NCI-H82 treated with DMSO at 0.1 percent for 48 hours (cell line): ENCODE measurements around the gene TBL2.
A peak's percentile ranks its signal among the peaks of the same experiment; 100 is the strongest.
"Not testable (repeated sequence)": the region's sequence is repeated elsewhere in the genome, so short reads cannot be mapped to it uniquely, and the experiment has no call there.

Source experiments
- DNase-seq: peaks from one replicate; lab custom pipeline; 2025; ENCODE audit not compliant: unreplicated experiment; lab: John Stamatoyannopoulos, UW

TBL2 gene

DNA sequence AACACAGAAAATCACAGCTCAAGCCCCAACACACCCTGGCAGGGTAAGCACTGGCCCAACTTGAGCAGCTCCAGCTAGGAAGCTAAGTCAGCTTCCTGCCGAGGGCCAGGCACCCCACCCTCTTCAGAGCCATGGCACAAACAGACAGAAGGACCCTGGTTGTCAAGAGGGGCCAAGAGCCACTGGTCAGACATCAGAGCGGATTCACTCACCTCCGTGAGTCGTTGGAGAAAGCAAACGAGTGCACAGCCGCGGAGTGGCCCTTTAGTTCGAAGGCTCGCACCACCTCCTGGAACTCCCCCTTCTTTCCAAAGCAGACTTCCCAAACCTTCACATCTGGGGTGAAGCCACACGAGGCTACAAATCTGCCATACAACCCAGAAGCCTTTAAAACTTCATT, 7.4 kb downstream of the TBL2 start:
- DNase-seq = no peak

DNA sequence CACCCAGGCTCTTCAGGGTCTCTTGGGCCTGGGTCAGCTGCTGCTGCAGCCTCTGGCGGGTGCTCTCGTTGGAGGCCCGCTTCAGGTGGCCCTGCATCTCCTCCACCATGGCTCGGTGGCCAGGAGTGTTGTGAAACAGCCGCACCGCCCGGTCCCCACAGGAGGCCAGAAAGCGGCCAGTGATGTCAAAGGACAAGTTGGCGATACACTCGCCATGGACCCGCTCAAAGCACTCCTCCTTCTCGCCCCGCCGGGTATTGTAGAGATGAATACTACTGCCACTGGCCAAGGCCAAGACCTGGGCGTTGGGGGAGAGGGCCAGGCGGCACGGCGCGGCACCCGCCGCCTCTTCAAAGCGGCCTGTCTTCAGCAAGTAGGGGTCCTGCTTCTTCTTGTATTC, 7.9 kb downstream of the TBL2 start:
- DNase-seq = no peak

GRCh38 chr7:73569042-73569608, 9.3 kb downstream of the TBL2 start:
- no peak for DNase-seq

GRCh38 chr7:73567846-73568685, 10.3 kb downstream of the TBL2 start:
- DNase-seq = no peak

DNA sequence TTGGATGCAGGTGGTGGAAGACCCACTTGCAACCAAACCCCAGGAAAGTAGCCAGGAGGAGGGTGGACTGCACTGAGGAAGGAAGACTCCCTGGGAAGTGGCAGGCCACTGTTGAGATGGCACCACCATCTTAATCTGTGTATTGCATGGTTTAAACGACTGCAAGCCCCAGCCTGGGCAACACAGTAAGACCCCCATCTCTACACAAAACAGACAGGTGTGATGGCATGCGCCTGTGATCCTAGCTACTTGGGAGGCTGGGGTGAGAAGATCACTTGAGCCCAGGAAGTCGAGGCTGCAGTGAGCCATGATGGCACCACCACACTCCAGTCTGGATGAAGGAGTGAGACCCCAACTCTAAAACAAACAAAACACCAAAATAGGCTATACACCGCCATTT, 11.2 kb downstream of the TBL2 start:
- no peak for DNase-seq

DNA sequence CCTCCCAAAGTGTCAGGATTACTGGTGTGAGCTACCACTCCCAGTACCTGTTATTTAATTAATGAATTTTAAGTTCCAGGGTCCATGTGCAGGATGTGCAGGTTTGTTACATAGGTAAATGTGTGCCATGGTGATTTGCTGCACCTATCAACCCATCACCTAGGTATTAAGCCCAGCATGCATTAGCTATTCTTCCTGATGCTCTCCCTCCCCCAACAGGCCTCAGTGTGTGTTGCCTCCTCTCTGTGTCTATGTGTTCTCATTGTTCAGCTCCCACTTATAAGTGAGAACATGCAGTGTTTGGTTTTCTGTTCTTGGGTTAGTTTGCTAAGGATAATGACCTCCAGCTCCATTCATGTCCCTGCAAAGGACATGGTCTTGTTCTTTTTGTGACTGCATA, 11.9 kb downstream of the TBL2 start:
- not testable (repeated sequence) for DNase-seq

GRCh38 chr7:73565675-73566340, 12.6 kb downstream of the TBL2 start:
- DNase-seq = no peak

GRCh38 chr7:73560109-73560835, 18.1 kb downstream of the TBL2 start:
- DNase-seq = no peak

DNA sequence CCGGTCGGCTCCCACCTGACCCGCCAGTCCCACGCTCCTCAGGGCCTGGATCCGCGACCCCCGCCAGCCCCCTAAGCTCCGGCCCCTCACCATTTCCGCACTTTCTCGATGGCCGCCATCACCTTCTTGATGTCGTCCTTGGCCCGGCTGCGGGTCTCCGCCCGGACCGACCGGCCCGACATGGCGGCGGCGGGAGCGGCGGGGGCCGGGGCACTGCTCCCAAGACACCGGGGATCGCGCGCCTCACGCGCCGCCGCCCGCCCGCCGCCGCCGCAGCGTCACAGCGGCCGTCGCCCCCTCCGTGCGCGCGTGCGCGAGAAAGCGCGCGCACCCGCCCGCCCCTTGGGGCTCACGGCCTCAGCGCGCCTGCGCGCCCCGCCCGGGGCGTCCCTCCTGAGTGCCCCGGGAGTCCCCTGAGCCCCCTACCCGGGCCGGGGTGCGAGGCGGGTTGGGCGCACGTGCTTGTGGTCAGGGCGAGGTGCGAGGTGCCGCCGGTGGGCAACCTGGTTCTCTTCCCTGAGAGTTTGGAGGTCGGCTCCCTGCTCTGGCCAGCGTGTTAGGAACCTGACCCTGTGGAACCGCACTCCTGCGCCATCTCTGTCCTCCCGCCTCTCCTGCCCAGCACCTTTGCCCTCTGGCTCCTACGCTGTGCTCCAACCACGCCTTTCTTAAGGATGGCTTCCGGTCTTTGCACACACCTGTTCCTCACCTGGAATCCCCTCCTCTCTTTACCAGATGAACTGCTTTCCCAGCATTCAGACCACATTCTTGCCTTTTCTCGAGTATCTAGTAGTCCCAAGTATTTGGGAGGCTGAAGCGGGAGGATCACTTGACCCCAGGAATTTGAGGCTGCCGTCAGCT, 20.8 kb downstream of the TBL2 start, which contains the start of gene BCL7B:
BCL7B (minus strand) TSS at position 294 of the 861 bp plus-strand sequence; CDS start at position 182, 112 bp downstream.
- DNase-seq = no peak

- DNase-seq = peak; percentile 80
Measured at GRCh38 chr7:73557108-73557396, 21.3 kb downstream of the TBL2 start.

DNA sequence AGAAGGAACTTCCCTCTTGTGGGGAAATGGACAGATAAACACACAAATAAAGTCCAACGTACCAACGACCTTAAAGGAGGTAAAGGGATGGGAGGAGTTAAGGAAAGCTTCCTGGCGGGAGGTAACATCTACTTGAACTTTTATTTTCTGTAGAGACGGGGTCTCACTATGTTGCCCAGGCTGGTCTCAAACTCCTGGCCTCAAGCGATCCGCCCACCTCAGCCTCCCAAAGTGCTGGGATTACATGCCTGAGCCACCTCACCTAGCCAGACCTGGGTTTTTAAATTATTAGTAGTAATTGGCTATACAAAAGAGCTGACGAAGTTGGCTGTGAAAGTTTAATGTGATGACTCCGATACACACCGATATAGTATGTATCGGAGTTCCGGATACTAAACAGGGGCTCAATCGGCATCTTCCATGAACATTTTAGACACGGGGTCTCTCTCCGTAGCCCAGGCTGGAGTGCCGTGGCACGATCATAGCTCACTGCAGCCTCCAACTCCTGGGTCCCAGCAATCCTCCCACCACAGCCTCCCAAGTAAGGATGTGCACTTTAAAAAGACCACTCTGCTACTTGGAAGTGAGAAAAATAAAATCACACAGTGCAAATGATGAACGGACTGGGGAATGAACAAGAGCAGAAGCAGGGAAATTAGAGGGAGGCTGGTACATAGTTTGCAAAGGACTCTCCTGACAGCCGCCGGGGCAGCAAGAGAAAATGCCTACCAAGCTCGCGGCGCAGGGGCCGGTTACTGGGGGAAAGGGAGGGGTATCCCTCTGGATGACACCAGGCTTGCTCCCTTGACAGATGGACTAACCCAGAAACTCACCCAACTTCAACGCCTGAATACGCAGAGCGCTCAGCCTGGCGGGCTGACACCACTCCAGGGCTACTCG, 21.9 kb downstream of the TBL2 start:
- no peak for DNase-seq

DNA sequence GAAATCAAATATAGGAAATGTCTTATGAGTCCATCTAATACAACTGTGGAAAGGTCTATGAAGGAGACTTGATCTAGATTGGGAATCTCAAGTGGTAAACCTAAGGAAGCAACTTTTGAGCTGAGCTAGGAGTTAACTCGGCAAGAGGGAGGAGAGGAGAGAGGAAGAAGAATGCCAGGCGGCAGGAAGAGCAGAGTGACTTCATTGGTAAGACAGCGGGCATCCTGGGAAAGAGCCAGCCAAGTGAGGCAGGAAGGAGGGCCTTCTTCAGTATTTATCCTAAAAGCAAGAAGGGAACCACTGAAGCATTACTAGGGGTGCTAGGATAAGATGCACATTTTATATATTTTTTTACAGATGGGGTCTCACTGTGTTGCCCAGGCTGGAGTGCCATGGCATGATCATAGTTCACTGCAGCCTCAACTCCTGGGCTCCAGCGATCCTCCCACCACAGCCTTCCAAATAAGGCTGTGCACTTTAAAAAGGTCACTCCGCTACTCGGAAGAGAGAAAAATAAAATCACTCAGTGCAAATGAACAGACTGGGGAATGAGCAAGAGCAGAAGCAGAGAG, 22.9 kb downstream of the TBL2 start:
- DNase-seq = no peak

DNA sequence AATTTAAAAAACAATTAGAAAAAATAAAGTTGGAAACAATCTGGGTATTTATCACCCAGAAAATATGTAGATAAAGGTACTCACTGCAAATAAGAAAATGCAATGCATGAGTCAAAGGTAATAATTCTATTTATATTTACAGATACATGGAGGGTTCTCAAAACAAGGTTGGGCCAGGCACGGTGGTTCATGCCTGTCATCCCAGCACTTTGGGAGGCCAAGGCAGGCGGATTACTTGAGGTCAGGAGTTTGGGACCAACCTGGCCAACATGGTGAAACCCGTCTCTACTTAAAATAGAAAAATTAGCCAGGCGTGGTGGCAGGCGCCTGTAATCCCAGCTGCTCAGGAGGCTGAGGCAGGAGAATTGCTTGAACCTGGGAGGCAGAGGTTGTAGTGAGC, 28.3 kb downstream of the TBL2 start:
- DNase-seq = not testable (repeated sequence)

GRCh38 chr7:73549176-73549575, 29.2 kb downstream of the TBL2 start:
- no peak for DNase-seq

DNA sequence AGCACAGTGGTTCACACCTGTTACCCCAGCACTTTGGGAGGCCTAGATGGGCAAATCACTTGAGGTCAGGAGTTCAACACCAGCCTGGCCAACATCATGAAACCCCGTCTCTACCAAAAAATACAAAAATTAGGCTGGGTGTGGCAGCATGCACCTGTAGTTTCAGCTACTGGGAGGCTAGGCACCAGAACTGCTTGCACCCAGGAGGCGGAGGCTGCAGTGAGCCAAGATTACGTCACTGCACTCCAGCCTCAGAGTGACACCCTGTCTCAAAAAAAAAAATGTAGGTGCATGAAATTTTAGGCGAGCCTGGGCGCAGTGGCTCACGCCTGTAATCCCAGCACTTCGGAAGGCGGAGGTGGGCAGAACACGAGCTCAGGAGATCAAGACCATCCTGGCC, 30.5 kb downstream of the TBL2 start:
- no peak for DNase-seq

DNA sequence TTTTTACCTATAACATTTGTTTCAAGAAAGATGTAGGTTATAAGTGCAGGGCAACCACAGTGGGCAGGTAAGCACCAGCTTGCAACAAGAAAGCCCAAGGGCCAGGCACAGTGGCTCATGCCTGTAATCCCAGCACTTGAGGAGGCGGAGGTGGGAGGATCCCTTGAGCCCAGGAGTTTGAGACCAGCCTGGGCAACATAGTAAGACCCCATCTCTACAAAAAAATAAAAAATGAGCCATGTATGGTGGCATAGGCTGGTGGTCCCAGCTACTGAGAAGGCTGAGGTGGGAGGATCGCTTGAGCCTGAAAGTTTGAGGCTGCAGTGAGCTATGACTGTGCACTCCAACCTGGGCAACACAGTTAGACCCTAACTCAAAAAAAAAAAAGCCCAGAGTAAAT, 33.7 kb downstream of the TBL2 start:
- DNase-seq = no peak

- DNase-seq = no peak
Measured at GRCh38 chr7:73541722-73542121, 36.7 kb downstream of the TBL2 start.

- DNase-seq = no peak
Measured at GRCh38 chr7:73539709-73540108, 38.7 kb downstream of the TBL2 start.

- DNase-seq = not testable (repeated sequence)
Measured at GRCh38 chr7:73538510-73538909, 39.9 kb downstream of the TBL2 start.
